HG03196 (cell line): ENCODE results near the gene OGFRL1.
"Not testable (repeated sequence)": the region's sequence is repeated elsewhere in the genome, so short reads cannot be mapped to it uniquely, and the experiment has no call there.

Experiments
- ATAC-seq: cut with Tn5 transposase; IDR thresholded peaks from one replicate; pipeline ENCODE4 v1.9.1; 2021; ENCODE audit not compliant: unreplicated experiment

OGFRL1 gene

DNA sequence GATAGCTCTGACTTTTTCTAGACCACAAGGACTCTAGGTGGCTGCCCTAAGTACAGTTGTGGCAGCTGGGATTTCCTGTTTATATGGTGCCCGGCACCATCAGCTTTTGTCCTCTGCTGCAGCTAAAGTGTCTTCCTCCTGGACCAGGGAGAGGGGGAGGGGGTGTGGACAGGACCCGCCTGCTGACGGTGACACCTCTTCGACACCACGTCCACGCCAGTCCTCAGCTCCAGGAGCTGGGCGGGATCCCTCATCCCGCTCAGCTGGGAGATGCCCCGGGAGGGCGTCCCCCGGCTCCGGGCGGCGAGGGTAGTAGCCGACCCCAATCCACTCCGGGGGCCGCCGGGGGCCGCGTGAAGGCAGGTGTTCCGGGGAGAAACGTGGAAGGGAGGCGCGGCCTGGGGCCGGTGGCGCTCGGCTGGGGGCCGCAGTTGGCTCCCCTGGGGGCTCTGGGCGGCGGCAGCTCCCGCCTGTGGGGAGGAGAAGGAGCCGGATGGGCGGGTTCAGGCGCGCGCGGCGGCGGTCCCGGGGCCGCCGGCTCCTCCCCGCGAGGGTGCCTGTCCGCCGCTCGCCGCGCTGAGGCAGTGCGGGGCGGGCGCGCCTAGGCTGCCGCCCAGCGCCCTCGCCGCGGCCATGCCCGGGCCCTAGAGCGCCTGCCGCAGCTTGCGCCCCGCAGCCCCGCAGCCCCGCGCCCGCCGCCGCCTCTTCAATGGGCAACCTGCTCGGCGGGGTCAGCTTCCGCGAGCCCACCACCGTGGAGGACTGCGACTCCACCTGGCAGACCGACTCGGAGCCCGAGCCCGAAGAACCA, at the start of gene OGFRL1:
OGFRL1 (plus strand) TSS at position 584 of the 811 bp plus-strand sequence; CDS start at position 710, 126 bp downstream.
- ATAC-seq = peak; percentile 86

DNA sequence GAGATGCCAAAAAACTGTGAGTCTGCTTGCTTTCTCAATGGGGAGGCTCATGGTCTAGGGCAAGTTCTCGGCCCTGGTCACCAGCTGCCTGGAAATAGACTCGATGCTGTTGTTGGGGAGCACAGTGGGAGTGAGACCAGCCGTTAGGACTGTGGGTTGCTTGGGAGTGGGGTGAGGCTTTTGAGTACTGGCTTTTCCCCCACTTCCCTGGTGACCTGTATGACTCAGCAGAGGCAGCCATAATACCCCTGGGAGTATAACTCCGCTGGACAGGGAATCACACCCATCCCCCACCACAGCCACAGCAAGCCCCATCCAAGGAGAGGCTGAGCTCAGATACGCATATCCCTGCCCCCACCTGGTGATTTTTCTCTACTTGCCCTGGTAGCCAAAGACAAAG, 48.9 kb upstream of the OGFRL1 start:
- no peak for ATAC-seq

DNA sequence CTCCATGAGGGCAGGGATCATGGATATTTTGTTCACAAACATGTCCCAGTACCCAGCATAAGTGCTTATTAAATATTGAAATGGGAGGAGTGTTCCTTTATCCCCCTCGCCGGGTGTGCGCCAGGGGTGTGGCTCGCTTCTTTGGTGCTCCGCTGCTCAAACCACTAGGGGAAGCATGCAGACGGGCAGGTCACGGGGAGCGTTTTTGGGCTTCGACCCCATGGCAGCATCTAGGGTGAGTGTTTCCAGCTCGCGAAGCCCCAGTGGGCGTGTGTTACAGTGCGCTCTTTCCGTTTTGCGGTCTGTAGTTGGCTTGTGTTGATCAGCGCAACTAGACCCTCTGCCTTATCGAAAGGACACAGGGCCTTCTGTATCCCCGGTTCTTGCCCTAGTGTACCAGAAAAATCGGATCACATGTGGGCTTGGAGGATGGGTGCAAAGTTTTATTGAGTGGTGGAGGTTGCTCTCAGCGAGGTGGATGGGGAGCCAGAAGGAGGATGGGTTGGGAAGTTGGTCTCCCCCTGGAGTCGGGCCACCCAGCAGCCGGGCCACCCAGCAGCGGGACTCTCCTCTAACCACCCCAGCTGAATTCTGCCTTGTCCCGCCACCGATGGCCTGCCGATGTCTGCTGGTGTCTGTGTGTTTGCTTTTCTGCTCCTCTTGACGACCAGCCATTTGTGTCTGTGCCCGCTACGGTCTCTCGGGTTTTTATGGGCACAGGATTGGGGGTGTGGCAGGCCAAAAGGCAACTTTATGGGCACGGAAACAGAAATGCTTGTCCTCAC, 43.2 kb upstream of the OGFRL1 start:
- ATAC-seq = no peak

DNA sequence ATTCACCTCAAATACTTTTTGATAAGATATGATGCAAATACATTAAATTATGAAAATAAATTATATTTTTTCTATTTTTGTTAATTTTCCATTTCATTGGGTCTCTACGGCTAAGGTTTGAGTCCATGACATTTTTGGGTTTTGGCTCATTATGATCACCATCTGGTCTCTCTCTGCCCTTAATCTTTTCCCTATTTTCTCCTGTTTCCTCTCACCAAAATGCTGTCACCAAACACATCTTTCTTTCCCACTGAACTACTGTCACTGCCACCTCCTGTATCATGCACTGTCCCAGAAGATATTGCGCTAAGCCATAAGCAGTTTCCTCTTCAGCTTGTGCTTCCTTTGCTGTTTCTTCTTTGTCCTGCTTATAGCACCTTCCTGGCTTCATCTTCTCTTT, 42.0 kb upstream of the OGFRL1 start:
- no peak for ATAC-seq

DNA sequence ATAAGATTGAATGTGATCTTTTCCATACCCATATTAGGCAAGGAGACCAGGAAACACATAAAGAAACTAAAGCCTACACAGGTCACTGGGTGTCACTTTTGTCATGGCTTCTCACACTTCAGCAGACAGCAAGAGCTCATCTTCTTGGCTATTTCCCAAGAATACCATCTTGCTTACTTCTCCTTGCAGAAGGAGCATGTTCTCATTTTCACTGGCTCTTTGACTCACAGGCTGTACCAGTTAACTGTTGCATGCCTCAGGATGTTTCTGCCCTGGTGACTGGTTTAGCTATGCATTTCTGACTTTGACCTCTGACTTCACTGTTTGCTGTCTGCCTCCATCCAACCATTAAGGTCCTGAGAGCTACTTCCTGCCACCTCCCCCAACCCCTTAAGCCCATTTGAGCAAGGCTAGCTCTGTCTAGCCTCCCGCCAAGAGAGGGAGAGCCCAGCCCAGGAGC, 40.3 kb upstream of the OGFRL1 start:
- peak; percentile 91 for ATAC-seq

DNA sequence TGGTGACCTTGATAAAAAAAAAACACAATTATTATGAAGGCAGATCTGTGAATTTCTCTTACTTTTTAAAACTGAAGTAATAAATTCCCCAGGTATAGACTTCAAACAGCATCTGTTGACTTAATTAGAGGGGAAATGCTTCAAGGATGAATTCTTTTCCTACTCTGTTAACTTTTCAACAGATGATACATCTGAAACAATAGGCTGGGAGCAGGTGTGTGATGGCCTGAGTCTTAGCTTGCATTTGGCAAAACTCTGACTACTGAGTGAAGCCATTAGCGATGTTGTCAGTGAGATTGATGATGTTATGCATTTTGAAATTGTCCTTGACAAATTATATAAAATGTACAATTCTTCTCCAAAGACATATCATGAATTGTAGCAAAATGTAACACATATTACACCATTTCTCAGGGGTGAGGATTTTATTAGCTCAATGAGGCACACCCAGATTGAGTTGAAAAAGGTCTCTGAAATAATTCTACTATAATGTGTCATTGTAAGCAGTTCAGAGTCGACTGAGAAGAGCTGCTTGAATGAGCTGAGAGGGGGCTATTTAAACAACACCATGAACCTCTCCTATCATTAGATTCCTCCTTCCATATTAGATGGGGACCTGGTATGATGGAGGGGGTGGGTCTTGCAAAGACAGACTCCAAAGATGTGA, 39.6 kb upstream of the OGFRL1 start:
- no peak for ATAC-seq

DNA sequence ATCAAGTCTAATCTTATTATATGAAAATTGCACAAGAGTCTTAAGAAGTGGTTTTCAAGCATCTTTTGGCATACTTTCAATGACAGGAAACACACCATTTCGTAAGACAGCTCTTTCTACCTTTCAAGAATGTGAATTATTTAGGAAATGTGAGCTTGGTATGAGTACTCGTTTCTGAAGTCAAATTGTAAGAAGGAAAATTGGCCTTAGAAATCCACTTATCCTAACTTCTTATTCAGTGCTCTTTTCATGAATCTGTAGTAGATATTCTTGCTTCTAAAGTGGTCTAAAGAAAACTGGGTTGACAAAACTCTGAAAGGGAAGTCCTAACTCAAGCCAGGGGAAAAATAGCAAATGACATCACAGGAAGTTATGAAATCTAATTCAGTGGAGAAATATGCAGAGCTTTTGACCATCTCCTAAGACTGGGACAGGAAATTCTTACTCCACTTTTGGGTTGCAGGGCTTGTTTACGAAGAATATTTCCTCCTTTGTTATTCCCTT, 38.5 kb upstream of the OGFRL1 start:
- no peak for ATAC-seq

DNA sequence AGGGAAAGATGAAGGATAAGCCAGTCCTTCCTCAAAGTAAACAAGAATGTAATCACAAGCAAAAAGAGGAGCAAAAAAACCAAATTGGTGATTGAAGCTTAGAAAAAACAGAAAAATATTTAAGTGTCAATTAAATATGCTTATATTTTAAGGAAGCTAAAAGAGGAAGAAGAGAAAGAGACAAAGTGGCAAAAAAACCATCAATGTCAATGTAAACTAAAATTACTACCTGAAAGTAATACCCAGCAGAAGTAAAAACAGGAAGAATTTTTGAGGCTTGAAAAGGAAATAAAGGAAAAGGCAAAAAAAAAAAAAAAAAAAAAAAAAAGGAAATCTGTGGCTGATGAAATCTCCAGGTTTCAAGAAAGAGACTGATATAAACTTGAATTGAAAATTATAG, 36.2 kb upstream of the OGFRL1 start:
- ATAC-seq = no peak

DNA sequence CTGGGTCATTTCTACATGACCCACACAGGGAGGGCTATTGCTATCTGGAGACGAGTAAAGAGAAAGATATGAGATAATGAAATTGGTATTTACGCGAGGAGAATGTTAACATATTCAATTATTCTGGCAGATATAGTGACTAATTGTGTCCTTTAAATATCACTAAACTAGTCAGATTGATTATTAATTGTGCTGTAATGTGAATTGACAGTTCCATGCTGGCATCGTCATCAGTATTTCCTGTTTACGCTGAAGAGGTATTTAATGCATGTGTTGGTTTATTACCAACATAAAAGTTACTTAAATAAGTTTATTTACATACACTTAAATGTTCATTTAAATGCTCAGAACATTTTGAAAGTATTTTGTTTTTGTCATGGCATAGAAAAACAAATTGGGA, 35.7 kb upstream of the OGFRL1 start:
- ATAC-seq = no peak

DNA sequence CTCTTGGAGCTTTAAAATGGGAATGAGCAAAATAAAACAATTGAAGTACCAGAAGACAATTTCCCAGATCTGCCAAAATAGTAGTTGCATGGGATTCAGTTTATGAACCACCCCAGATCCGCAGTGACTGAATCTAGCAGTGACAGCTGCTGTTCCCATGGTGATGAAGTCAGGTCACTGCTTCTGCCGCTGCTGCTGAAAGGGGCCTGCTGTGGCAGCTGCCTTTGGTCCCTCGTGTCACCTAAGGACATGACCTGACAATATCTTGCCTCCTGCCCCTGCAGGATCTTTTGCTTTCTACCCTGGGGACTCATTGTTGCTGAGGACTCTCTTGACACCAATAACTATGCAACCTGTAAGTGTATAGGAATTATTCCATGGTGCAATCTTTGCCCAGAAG, 34.3 kb upstream of the OGFRL1 start:
- no peak for ATAC-seq

DNA sequence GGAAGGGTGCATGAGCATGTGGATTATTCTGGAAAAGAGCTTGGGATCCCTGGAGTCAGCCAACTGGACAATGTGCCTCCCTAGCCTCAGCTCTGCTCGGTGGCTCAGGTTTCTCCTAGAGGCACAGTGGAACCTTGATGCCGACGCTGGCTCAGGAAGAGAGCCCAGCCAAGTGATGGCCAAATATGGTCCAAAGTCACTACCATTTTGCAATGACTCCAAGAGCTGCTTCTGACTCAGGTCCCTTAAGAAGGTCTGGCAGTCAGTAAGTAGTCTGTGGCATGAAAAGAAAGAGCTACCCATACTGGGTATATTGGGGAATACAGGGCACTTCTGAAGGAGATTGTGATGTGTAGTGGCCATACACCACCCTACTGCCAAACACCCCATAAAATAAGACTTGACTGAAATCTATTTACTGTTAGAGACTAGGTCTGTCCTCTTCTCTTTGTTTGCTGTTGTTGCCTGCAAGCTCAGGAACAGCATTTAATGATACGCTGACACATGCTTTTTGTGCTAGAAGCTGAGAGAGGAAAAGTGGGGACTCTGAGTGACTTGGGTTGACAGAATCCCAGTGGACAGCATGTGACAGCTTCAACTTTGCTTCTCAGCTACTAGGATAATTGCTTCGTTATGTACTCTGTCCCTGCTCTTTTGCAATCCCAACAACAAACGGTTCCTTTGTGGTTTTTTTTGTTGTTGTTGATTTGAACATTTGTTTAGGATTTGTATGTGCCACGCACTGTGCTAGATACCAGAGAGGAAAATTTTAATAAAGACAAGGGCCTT, 30.3 kb upstream of the OGFRL1 start:
- no peak for ATAC-seq

DNA sequence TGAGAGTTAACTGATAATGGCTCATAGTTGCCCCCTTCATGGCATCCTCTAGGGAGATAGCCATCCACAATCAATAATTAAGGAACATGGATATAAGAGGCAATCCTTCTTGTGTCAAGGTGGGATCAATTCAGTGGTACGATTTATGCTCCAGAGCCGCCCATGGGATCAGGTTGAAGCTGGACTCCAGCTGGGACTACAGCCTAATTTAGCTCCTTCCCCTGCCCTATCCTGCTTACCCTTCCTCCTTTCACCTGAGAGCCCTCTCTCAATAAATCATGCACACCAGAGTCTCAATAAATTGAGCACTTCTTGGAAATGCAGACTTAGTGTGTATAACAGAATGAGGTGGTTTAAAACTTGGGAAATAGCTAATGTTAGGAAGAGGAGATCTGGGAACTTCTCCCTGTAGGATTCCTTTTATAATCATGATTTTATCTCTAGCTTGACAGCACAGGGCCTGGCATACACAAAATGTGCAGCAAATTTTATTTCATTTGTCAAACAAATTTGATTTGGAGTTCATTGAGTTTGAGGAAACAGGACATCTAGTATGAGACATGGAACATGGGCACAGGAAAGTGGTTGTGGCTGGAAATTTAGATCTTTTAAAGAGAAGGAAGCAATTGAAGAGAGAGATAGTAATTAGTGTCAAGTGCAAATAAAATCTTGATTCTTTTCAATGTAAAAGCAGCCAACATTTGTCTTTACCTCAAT, 28.6 kb upstream of the OGFRL1 start:
- ATAC-seq = no peak

DNA sequence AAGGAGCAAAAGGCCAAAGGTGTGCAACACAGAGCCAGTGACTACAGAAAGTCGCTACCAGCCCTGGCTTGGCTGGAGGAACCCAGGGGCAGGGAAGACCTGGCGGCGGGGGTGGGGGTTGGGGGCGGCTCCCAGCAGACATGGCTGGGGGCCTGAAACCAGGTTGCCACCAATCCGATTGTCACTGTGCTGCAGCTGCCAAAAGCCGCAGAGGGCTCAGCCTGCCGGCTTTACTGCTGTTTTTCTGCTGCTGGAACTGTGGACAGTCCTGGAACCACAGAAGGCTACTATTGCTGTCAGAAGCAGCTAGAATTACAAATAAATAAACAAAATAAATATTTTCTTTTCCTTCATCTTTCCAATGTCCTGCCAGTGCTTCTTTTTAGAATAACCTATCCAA, 25.7 kb upstream of the OGFRL1 start:
- ATAC-seq = no peak

DNA sequence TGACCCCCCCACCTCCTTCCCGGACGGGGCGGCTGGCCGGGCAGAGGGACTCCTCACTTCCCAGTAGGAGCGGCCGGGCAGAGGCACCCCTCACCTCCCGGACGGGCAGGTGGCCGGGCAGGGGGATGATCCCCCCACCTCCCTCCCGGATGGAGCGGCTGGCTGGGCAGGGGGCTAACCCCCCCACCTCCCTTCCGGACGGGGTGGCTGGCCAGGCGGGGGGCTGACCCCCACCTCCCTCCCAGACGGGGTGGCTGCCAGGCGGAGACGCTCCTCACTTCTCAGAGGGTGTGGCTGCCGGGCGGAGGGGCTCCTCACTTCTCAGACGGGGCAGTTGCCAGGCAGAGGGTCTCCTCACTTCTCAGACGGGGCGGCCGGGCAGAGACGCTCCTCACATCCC, 22.2 kb upstream of the OGFRL1 start:
- not testable (repeated sequence) for ATAC-seq

DNA sequence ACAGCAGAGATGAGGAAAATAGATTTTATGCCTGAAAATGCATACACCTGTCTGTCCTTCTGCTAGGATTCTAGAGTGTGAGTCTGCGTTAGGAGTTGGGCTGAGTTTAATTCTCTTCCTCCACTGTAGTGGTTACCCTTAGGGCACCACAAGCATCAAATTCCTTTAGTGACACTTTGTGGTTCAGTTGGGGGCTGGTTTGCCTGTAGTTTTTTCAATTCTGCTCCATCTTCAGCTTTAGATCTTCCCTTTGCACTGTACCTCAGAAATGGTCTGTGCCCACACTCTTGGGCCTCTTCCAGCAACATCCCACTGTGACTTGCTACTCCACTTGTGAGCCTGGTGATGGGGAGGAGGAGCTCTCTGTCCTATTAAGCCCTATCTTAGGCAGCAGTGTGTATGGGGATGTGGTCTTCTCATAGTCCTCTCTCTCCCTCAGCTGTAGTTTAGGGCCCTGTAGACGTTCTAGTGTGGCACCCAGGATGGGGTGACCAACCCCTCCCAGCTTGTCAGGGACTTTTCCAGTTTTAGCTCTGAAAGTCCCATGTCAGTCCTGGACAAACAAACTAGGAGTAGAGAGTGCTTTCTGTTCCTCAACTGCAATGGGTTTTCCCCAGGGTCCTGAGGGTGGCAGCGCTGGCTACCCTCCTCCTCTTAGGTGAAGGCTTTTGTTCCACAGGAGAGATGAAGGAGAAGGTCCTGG, 19.7 kb upstream of the OGFRL1 start:
- ATAC-seq = peak; percentile 88

DNA sequence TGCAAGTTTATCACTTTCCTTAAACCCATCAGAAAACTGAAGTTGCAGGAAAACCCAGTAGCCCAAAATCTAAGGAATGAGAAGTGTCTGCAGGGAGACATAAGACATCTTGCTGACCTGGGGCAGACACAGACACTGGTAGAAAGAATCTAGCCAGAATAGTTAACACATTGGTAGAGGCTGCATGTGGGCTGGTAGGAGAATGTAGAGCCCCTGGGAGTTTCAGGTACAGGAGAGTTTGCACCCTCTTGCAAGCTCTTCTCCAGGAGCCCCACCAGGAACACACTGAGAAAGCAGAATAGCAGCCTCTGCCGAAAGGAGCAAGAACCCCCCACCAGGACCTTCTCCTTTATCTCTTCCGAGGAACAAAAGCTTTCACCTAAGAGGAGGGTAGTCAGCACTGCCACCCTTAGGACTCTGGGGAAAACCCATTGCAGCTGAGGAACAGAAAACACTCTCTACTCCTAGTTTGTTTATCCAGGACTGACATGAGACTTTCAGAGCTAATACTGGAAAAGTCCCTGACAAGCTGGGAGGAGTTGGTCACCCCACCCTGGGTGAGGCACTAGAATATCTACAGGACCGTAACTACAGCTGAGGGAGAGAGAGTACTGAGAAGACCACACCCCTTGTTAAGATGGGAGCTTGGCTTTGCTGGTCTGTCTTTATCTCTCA, 10.5 kb upstream of the OGFRL1 start:
- ATAC-seq = peak; percentile 63

DNA sequence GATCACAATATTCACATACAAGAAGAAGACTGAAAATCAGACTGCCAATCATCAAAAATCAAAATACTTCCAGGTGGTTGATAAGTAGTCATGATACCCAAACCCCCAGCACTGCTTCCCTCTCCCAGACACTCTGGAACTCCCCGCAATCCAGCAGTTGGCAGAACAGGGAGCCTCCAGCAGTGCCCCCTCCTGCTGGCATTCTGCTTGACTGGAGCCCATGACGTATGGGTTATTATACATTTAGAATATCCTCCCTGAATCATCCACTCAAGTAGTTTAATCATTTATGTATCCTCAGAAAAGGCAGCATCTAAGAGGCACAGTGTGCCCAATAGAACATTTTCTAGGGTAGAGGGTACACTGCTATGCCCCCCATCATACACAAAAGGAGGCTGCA, 9.3 kb upstream of the OGFRL1 start:
- ATAC-seq = no peak

DNA sequence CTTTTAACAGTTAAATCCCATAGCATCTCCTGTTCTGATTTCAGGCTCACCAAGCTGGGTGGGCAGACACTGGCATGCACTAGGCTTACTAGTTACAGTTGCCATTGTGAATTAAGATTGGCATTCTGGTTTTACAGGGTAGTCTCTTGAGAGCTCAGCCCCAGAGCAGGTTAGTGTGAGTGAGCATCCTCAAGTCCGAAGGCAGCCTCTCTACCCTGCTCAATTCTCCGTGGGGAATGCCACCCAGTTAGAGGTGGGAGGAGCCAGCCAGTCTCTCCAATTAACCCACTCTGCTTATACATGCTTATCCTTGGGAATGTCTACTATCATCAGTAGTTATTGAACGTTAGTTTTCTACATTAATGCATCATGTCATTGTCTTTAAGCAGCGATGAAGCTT, 8.9 kb upstream of the OGFRL1 start:
- no peak for ATAC-seq

DNA sequence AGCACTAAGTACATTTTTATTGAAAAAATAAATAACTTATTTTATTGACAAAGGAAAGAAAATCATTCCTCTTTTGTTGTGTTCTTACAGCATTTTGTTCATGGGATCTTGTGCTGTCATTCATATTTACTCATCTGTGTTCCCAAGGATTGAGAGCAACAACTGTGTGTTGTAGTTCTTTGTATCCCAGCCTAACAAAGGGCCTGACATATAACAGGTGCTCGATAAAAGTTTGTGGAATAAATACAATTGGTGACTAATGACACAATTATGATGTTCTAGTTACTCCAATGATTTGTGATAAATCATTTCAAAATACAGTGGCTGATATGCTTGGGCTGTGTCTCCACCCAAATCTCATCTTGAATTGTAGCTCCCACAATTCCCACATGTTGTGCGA, 7.9 kb upstream of the OGFRL1 start:
- ATAC-seq = no peak
